IPS-18a (cell line): ENCODE results near the gene PSME3IP1.
"Not testable (repeated sequence)": the region's sequence is repeated elsewhere in the genome, so short reads cannot be mapped to it uniquely, and the experiment has no call there.

Source experiments
- H3K27ac ChIP-seq: one replicate; pipeline ENCODE4 v1.5.1; 2013; ENCODE audit warnings: low read length
- H3K27me3 ChIP-seq: one replicate; pipeline ENCODE4 v1.6.1; 2013; ENCODE audit warnings: mild to moderate bottlenecking, low read length; ENCODE audit not compliant: control insufficient read depth, insufficient read depth
- H3K36me3 ChIP-seq: one replicate; pipeline ENCODE4 v1.6.1; 2013; ENCODE audit warnings: low read depth, low read length; ENCODE audit not compliant: control insufficient read depth
- H3K4me1 ChIP-seq: one replicate; pipeline ENCODE4 v1.6.1; 2013; ENCODE audit warnings: low read depth, low read length; ENCODE audit not compliant: control insufficient read depth
- H3K4me3 ChIP-seq: one replicate; pipeline ENCODE4 v1.5.1; 2013; ENCODE audit warnings: low read length
- H3K9ac ChIP-seq: one replicate; pipeline ENCODE4 v1.6.1; 2013; ENCODE audit warnings: mild to moderate bottlenecking, low read length, moderate library complexity
- H3K9me3 ChIP-seq: one replicate; pipeline ENCODE4 v1.6.1; 2013; ENCODE audit warnings: low read depth, low read length; ENCODE audit not compliant: control insufficient read depth

The PSME3IP1 gene

GRCh38 chr16:57223057-57223456, 37.2 kb upstream of the PSME3IP1 start:
- Histone ChIP-seq H3K9me3 (no peaks in the 10 kb centered on the region), H3K27me3 (no peaks in the 10 kb centered on the region), H3K4me3 (no peak overlapping the region), H3K9ac (no peak overlapping the region), H3K36me3 (peaks cover 53% of the 10 kb centered on the region), H3K27ac (no peak overlapping the region), H3K4me1 (no peaks in the 10 kb centered on the region)

- Histone ChIP-seq H3K36me3 (peaks cover 54% of the 10 kb centered on the region), H3K4me1 (no peaks in the 10 kb centered on the region), H3K27ac (no peak overlapping the region), H3K27me3 (no peaks in the 10 kb centered on the region), H3K4me3 (no peak overlapping the region), H3K9me3 (no peaks in the 10 kb centered on the region), H3K9ac (no peak overlapping the region)
Measured at GRCh38 chr16:57216968-57217367, 31.1 kb upstream of the PSME3IP1 start.

GRCh38 chr16:57213462-57213861, 27.6 kb upstream of the PSME3IP1 start:
- H3K27me3 ChIP-seq: no peaks in the 10 kb centered on the region
- H3K9me3 ChIP-seq: no peaks in the 10 kb centered on the region
- H3K36me3 ChIP-seq: peaks cover 50% of the 10 kb centered on the region
- no peaks in the 10 kb centered on the region for H3K4me1 ChIP-seq
- H3K4me3 ChIP-seq: no peak overlapping the region
- H3K27ac ChIP-seq: no peak overlapping the region
- H3K9ac ChIP-seq: no peak overlapping the region

- Histone ChIP-seq H3K27me3 (no peaks in the 10 kb centered on the region), H3K36me3 (peaks cover 56% of the 10 kb centered on the region), H3K9me3 (no peaks in the 10 kb centered on the region), H3K27ac (no peak overlapping the region), H3K9ac (no peak overlapping the region), H3K4me1 (no peaks in the 10 kb centered on the region), H3K4me3 (no peak overlapping the region)
Measured at GRCh38 chr16:57209780-57210179, 23.9 kb upstream of the PSME3IP1 start.

GRCh38 chr16:57208926-57209325, 23.1 kb upstream of the PSME3IP1 start:
- Histone ChIP-seq H3K27ac (no peak overlapping the region), H3K4me1 (no peaks in the 10 kb centered on the region), H3K27me3 (no peaks in the 10 kb centered on the region), H3K9me3 (no peaks in the 10 kb centered on the region), H3K36me3 (peaks cover 53% of the 10 kb centered on the region), H3K9ac (no peak overlapping the region), H3K4me3 (no peak overlapping the region)

GRCh38 chr16:57204675-57205074, 18.8 kb upstream of the PSME3IP1 start:
- Histone ChIP-seq H3K36me3 (peaks cover 38% of the 10 kb centered on the region), H3K4me1 (no peaks in the 10 kb centered on the region), H3K27ac (no peak overlapping the region)

GRCh38 chr16:57203451-57203850, 17.6 kb upstream of the PSME3IP1 start:
- peaks cover 32% of the 10 kb centered on the region for H3K36me3 ChIP-seq
- no peaks in the 10 kb centered on the region for H3K4me1 ChIP-seq
- H3K9ac ChIP-seq: no peak overlapping the region
- H3K4me3 ChIP-seq: no peak overlapping the region
- no peak overlapping the region for H3K27ac ChIP-seq
- no peaks in the 10 kb centered on the region for H3K9me3 ChIP-seq
- H3K27me3 ChIP-seq: no peaks in the 10 kb centered on the region

More at GRCh38 chr16:57204675-57205074, 18.8 kb upstream of the PSME3IP1 start:
- H3K9me3 ChIP-seq: no peaks in the 10 kb centered on the region
- H3K4me3 ChIP-seq: no peak overlapping the region
- no peaks in the 10 kb centered on the region for H3K27me3 ChIP-seq
- no peak overlapping the region for H3K9ac ChIP-seq

GRCh38 chr16:57202095-57202886, 16.5 kb upstream of the PSME3IP1 start:
- no peaks in the 10 kb centered on the region for H3K9me3 ChIP-seq
- H3K4me3 ChIP-seq: no peak overlapping the region
- no peaks in the 10 kb centered on the region for H3K4me1 ChIP-seq
- peaks cover 27% of the 10 kb centered on the region for H3K36me3 ChIP-seq
- no peak overlapping the region for H3K27ac ChIP-seq
- H3K27me3 ChIP-seq: no peaks in the 10 kb centered on the region
- no peak overlapping the region for H3K9ac ChIP-seq

- H3K4me1 ChIP-seq: not testable (repeated sequence)
Measured at GRCh38 chr16:57200926-57201325, 15.1 kb upstream of the PSME3IP1 start.

GRCh38 chr16:57200321-57200720, 14.5 kb upstream of the PSME3IP1 start:
- not testable (repeated sequence) for H3K27ac ChIP-seq, H3K9ac ChIP-seq, H3K4me1 ChIP-seq, H3K4me3 ChIP-seq, H3K9me3 ChIP-seq, H3K27me3 ChIP-seq
- H3K36me3 ChIP-seq: peaks cover 10% of the 10 kb centered on the region

More at GRCh38 chr16:57200926-57201325, 15.1 kb upstream of the PSME3IP1 start:
- not testable (repeated sequence) for H3K27ac ChIP-seq, H3K27me3 ChIP-seq, H3K9me3 ChIP-seq, H3K9ac ChIP-seq, H3K4me3 ChIP-seq
- peaks cover 16% of the 10 kb centered on the region for H3K36me3 ChIP-seq

GRCh38 chr16:57196753-57197152, 10.9 kb upstream of the PSME3IP1 start:
- H3K27ac ChIP-seq: no peak overlapping the region
- no peaks in the 10 kb centered on the region for H3K27me3 ChIP-seq
- no peaks in the 10 kb centered on the region for H3K4me1 ChIP-seq
- no peak overlapping the region for H3K4me3 ChIP-seq
- no peaks in the 10 kb centered on the region for H3K36me3 ChIP-seq
- H3K9ac ChIP-seq: no peak overlapping the region
- no peaks in the 10 kb centered on the region for H3K9me3 ChIP-seq

GRCh38 chr16:57196286-57196685, 10.4 kb upstream of the PSME3IP1 start:
- H3K27ac ChIP-seq: no peak overlapping the region
- H3K27me3 ChIP-seq: no peaks in the 10 kb centered on the region
- no peak overlapping the region for H3K9ac ChIP-seq
- H3K9me3 ChIP-seq: no peaks in the 10 kb centered on the region
- H3K36me3 ChIP-seq: no peaks in the 10 kb centered on the region
- no peak overlapping the region for H3K4me3 ChIP-seq
- no peaks in the 10 kb centered on the region for H3K4me1 ChIP-seq
